ENCODE data around the gene NPBWR2. TPM values are rescaled to one million over a fixed set of nuclear protein-coding genes. Genes with fewer than 3 reads are reported as not detected.

The NPBWR2 gene
- total and polyA plus RNA-seq, 9 of the 15 experiments (the other 6 are each of a cell fraction or from before 2014, with no cell fraction given) = not detected

DNA sequence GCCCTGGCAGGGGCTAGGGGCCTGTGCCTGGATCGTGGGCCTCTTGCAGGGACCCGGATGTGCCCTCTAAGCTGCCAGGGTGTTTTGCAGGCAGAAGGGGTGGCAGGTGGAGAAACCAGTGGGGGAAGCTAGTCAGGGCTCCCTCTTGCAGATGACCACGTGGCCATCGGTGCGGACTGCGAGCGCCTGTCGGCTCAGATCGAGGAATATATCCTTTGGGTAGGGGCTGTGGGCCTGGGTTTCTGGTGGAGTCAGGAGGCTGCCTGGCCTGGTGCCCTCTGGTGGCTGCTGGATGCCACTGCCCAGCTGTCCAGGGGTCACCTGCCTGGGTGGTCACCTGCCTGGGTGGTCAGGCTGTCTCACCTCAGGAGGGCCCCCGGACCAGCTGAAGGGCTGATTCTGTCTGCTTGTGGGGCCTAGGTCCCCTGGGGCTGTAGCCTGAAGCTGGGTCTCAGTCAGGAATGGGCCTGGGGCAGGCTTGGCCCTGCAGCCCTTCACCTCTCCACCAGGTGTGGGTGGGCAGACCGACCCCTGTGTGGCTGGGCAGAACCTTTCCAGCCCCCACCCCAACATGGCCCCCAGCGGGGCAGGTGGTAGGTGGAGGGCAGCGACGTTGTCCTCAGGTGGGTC lies 37.6 kb downstream of the NPBWR2 start:
- POLR2A ChIA-PET = interaction anchor here (0.6 kb wide), 1 partner anchor 1000 kb away, joined by 3 read pairs; no protein-coding TSS in a partner anchor
- TF ChIP-seq ZNF347 (CRISPR knock-in tag; IDR thresholded peaks at IDR 0.05; ENCODE audit: low read depth) (no peak), L3MBTL2 (IDR thresholded peaks at IDR 0.05) (peak; percentile 28; the same call in 1 of the 2 replicates), SMC3 (conservative IDR thresholded peaks at IDR 0.05; ENCODE audit: insufficient read depth, low read depth, low read length) (peak; percentile 44; the same call in 1 of the 2 replicates), REST (IDR thresholded peaks at IDR 0.05; ENCODE audit: borderline replicate concordance) (peak; percentile 28; the same call in 1 of the 2 replicates), REST (CRISPR knock-in tag; IDR thresholded peaks at IDR 0.05; ENCODE audit: low read depth) (no peak), CTCF (IDR thresholded peaks at IDR 0.05 in 2 of 3, conservative IDR thresholded peaks at IDR 0.05 in 1 of 3; ENCODE audit: insufficient read depth in 2 of 3, low read depth in 1 of 3, low read length in 3 of 3) (peak; percentile 69 to 81 (median 72); a peak in 5 of 6 replicates), POLR2G (IDR thresholded peaks at IDR 0.05; ENCODE audit: low read depth, low read length) (peak; percentile 32; the same call in 1 of the 2 replicates)
- TF ChIP-seq, protein P1, sequence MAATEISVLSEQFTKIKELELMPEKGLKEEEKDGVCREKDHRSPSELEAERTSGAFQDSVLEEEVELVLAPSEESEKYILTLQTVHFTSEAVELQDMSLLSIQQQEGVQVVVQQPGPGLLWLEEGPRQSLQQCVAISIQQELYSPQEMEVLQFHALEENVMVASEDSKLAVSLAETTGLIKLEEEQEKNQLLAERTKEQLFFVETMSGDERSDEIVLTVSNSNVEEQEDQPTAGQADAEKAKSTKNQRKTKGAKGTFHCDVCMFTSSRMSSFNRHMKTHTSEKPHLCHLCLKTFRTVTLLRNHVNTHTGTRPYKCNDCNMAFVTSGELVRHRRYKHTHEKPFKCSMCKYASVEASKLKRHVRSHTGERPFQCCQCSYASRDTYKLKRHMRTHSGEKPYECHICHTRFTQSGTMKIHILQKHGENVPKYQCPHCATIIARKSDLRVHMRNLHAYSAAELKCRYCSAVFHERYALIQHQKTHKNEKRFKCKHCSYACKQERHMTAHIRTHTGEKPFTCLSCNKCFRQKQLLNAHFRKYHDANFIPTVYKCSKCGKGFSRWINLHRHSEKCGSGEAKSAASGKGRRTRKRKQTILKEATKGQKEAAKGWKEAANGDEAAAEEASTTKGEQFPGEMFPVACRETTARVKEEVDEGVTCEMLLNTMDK (IDR thresholded peaks at IDR 0.05; ENCODE audit: borderline replicate concordance, insufficient read depth, low read depth, low read length, poor library complexity, severe bottlenecking) = peak; percentile 53

More for the DNA sequence above, 37.6 kb downstream of the NPBWR2 start:
- Histone ChIP-seq H3K27me3 (ENCODE audit: control insufficient read depth in 2 of 2, insufficient read depth in 2 of 2, low read length in 2 of 2) (no peaks in the 10 kb centered on the region), H3K4me2 (ENCODE audit: insufficient read depth, low read length) (no peak overlapping the region), H3K79me2 (ENCODE audit: control insufficient read depth, insufficient read depth, low read length) (no peaks in the 10 kb centered on the region), H3K36me3 (ENCODE audit: control insufficient read depth, insufficient read depth, low read length) (peaks cover 8% of the 10 kb centered on the region; the same call in 1 of the 3 replicates), H3K9ac (ENCODE audit: insufficient read depth in 1 of 2, low read depth in 2 of 2, low read length in 2 of 2) (peak overlapping the region in 1 of 2 experiments; percentile 14; a peak in 2 of 4 replicates), H3K4me3 (no peak overlapping the region), H4K20me1 (replicated peaks; ENCODE audit: control insufficient read depth, insufficient read depth, low read length) (no peaks in the 10 kb centered on the region), H3K9me1 (ENCODE audit: control insufficient read depth, insufficient read depth, low read length) (peaks cover 3% of the 10 kb centered on the region), H3K9me3 (replicated peaks; ENCODE audit: control insufficient read depth, insufficient read depth, low read depth, low read length) (no peaks in the 10 kb centered on the region), H3K4me1 (replicated peaks in 1 of 2; ENCODE audit: control insufficient read depth in 2 of 2, insufficient read depth in 2 of 2, low read length in 2 of 2) (peaks cover 20 to 93% of the 10 kb centered on the region in 2 experiments), H2AFZ (ENCODE audit: low read depth, low read length) (no peak overlapping the region), H3K27ac (ENCODE audit: extremely low read depth, low read depth, low read length) (no peak overlapping the region)
- WGBS (ENCODE audit: insufficient coverage, low coverage, missing lambda C conversion rate) = 32% methylated on average over 14 of the region's 14 CpGs
- DNase-seq (ENCODE audit: extremely low read depth in 1 of 4, low spot score in 3 of 4) (peak in 3 of 4 experiments; percentile 57 to 70 (median 63)), ATAC-seq (peak; percentile 69), FAIRE-seq (peak; percentile 76)
- CTCF ChIA-PET (ENCODE audit: low intra/inter-chr PET ratio) = no interaction called here
- in situ Hi-C loops (cut with MboI) = no loop called here
- BruUV-seq (replicated peaks) = no TSS peak
- intact Hi-C loops (cut with micrococcal nuclease) = no loop called here
